ENCODE data around the gene TSEN54. TPM values are rescaled to one million over a fixed set of nuclear protein-coding genes. Genes with fewer than 3 reads are reported as not detected.

TSEN54 gene
- total RNA-seq, 1 donor from 2014 or later: 24.0 TPM

- no peak for TF ChIP-seq CTCF (conservative IDR thresholded peaks at IDR 0.05; ENCODE audit: low read depth, low read length)
- no peak for DNase-seq (ENCODE audit: low read depth)
- no peak overlapping the region for H3K4me3 ChIP-seq (ENCODE audit: low read depth, low read length)
Measured at GRCh38 chr17:75500419-75501216, 15.7 kb upstream of the TSEN54 start.

GRCh38 chr17:75501378-75502071, 14.8 kb upstream of the TSEN54 start:
- TF ChIP-seq CTCF (conservative IDR thresholded peaks at IDR 0.05; ENCODE audit: low read depth, low read length): no peak
- no peak overlapping the region for H3K4me3 ChIP-seq (ENCODE audit: low read depth, low read length)
- DNase-seq (ENCODE audit: low read depth): no peak

GRCh38 chr17:75502072-75502720, 14.1 kb upstream of the TSEN54 start:
- TF ChIP-seq CTCF (conservative IDR thresholded peaks at IDR 0.05; ENCODE audit: low read depth, low read length): no peak
- DNase-seq (ENCODE audit: low read depth): no peak
- H3K4me3 ChIP-seq (ENCODE audit: low read depth, low read length): no peak overlapping the region

GRCh38 chr17:75502721-75503329, 13.5 kb upstream of the TSEN54 start:
- no peak for DNase-seq (ENCODE audit: low read depth)
- no peak overlapping the region for H3K4me3 ChIP-seq (ENCODE audit: low read depth, low read length)
- TF ChIP-seq CTCF (conservative IDR thresholded peaks at IDR 0.05; ENCODE audit: low read depth, low read length): no peak

- H3K4me3 ChIP-seq (ENCODE audit: low read depth, low read length): no peak overlapping the region
- no peak for DNase-seq (ENCODE audit: low read depth)
- no peak for TF ChIP-seq CTCF (conservative IDR thresholded peaks at IDR 0.05; ENCODE audit: low read depth, low read length)
Measured at GRCh38 chr17:75503337-75503950, 12.9 kb upstream of the TSEN54 start.

- TF ChIP-seq CTCF (conservative IDR thresholded peaks at IDR 0.05; ENCODE audit: low read depth, low read length): no peak
- no peak overlapping the region for H3K4me3 ChIP-seq (ENCODE audit: low read depth, low read length)
- DNase-seq (ENCODE audit: low read depth): no peak
Measured at GRCh38 chr17:75503976-75504346, 12.4 kb upstream of the TSEN54 start.
